Stimulated activated CD8-positive, alpha-beta memory T cell treated with anti-CD3 and anti-CD28 coated beads, Interleukin-2, amount 100 ng/mL, for 48 hours (primary cell): ENCODE data around the gene METTL24.
"Not testable (repeated sequence)": the region's sequence is repeated elsewhere in the genome, so short reads cannot be mapped to it uniquely, and the experiment has no call there.

Source experiments
- DNase-seq, 2 donors: peaks; one replicate each; pipeline ENCODE4 v3.0.0-alpha.2; 2020; ENCODE audit warnings: low read depth in 2 of 2

The METTL24 gene

DNA sequence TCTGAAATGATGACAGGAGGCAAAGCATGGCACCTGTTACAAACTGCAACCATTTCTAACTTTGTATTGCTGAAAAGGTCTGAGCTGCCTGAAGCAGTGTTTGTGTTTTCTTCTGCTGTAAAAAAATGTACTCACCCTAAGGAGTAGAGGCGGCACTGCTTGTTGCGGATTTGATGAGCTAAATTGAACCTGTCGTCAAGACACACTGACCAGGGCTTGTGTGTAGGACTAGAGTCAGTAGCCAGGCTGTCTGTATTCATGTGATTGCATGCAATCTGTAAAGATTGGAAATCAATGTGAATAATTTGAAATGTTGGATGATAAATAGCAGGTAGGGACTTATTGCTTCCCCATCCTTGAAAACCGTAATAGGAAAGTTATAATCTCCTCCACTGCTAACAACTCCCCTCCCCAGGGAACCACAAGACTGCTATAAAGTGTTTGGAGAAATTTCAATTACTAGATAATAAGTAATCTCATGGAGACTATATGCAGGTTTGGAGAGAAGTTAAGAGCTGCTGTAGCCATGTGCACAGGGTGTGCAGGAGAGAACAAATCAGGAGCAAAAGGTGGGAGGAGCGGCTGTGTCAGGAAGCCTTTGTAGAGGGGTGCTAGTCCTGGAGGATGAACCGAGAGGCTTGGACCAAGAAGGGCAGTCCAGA is 42.8 kb downstream of the METTL24 start:
- DNase-seq, result no peak

DNA sequence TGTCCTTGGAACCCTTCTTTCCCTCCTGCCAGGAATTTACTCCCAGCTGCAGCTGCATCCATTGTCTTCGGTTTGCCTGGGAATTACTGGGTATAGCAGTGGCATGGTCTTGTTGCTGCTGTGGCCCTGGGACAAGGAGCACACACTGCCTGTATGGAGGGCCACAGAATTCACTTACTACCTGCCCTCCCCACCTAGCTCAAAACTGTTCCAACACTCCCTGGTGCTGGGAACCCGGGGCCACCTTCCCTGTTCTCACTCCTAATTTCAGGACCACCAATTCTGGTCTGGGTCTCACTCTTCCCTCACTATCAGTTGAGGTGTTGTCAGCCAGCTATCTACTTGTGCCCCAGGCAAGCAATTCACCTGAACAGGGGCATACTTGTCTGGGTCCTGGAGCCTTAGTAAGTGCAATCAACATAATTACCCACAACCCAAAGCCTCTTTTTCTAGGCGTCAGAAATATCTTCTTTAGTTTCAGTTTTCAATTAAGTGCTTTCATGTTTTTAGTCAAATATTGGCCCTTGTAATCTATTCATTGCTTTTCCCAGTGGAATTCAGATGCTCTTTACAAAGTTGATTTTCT is 47.2 kb downstream of the METTL24 start:
- DNase-seq, result no peak

DNA sequence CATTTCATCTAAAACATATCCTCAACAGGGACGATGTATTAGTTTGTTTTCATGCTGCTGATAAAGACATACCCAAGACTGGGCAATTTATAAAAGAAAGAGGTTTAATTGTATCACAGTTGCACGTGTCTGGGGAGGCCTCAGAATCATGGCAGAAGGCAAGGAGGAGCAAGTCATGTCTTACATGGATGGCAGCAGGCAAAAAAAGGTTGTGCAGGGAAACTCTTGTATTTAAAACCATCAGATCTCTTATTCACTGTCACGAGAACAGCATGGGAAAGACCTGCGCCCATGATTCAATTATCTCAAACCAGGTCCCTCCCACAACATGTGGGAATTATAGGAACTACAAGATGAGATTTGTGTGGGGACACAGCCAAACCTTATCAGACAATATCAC is 48.7 kb downstream of the METTL24 start:
- not testable (repeated sequence) for DNase-seq

DNA sequence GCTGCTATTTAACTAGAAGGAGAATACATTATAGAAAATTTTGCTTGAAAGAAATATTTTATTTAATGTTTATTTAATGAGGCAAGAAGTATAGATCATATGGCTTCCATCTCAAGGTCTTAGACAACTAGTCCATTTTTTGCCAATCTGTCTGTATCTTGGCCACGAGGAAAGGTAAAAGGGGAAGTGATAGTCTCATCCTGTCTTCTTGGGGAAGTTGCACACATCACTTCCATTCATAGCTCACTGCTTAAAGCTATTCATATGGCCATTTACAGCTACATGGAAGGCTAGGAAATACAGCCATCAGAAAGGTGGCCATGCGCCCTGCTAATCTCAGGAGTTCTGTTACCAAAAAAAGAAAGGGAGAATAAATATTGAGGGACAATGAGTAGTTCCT is 50.8 kb downstream of the METTL24 start:
- no peak for DNase-seq

DNA sequence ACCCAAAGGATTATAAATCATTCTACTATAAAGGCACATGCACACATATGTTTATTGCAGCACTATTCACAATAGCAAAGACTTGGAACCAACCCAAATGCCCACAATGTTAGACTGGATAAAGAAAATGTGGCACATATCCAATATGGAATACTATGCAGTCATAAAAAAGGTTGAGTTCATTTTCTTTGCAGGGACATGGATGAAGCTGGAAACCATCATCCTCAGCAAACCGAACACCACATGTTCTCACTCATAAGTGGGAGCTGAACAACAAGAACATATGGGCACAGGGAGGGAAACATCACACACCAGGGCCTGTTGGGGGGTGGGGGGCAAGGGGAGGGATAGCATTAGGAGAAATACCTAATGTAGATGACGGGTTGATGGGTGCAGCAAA is 52.3 kb downstream of the METTL24 start:
- DNase-seq, result not testable (repeated sequence)

- not testable (repeated sequence) for DNase-seq
These were observed 54.5 kb downstream of the METTL24 start for GRCh38 chr6:110303692-110304091.

DNA sequence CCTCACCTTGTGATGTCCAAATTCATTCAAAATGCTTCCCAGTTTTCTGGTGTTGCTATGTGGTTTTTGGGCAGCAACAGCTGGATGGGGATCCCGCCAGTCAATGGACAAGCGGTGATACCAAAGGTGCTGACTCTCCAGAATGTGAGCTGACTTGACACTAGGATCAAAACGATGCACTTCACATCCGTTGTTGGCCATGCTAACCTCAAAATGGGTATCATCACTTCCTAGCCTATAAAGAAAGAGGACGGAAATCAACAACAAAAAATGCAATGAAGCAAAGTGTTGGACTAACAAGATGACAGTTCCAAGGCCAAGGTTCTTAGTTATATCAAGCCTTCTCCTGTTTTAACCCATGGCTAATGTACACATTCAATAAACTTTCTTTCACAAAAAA is 59.2 kb downstream of the METTL24 start:
- DNase-seq, result no peak

- no peak for DNase-seq
These were observed 59.7 kb downstream of the METTL24 start for GRCh38 chr6:110298411-110298810.

GRCh38 chr6:110296241-110297025 is 61.7 kb downstream of the METTL24 start:
- DNase-seq, result no peak

- no peak for DNase-seq
These were observed 62.5 kb downstream of the METTL24 start for GRCh38 chr6:110295451-110296165.

DNA sequence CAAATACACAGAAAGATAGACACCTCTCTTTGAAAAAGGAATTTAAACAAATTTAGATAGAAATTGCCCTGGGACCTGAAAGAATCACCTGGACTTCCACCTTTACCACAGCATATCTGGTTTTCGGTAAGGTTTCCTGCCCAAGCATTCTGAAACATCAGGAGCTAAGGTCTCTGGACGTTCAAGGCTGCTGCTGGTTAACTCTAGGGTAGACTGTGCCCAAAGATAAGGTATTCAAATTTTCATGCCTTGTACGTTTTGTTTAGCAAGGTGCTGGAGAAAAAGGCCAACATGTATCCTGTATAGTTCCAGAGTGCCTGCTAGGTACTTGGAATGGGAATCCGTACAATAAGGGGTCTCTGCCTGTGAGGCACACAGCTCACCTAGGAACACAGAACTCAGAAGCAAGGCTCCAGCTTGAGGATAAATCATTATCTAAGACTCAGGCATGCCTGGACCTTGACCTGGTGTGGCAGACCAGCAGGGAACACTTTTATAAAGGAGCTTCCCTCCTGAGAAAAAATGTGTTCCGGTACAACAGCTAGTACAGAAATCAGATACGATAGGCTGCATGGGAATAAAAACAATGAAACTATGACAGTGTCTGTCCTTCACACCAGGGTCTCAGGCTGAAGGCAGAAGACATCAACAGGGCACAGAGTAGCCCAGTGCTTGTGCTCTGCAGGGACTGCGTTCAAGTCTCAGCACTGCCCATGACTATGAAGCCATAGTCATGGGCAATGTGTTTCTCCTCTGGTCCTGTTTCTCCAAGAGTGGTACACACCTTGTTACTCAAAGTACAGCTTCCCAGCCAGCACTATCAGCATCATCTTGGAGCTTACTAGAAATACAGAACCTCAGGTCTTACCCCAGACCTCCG is 70.4 kb downstream of the METTL24 start:
- no peak for DNase-seq

- no peak for DNase-seq
These were observed 72.7 kb downstream of the METTL24 start for GRCh38 chr6:110285306-110286060.

GRCh38 chr6:110284855-110285254 is 73.3 kb downstream of the METTL24 start:
- no peak for DNase-seq

DNA sequence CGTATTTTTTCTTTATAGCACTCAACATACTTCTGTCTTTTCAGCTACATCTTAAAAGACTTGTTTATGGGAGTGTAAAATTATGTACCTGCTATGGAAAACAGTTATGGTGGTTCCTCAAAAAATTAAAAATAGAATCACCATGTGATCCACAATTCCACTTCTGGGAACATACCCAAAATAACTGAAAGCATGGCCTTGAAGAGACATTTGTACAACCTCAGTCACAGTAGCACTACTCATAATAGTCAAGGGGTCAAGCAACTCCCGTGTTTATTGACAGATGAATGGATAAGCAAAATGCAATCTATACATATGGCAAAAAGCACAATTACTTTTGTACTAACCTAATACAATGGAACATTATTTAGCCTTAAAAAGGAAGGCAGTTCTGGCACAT is 74.5 kb downstream of the METTL24 start:
- DNase-seq, result no peak

DNA sequence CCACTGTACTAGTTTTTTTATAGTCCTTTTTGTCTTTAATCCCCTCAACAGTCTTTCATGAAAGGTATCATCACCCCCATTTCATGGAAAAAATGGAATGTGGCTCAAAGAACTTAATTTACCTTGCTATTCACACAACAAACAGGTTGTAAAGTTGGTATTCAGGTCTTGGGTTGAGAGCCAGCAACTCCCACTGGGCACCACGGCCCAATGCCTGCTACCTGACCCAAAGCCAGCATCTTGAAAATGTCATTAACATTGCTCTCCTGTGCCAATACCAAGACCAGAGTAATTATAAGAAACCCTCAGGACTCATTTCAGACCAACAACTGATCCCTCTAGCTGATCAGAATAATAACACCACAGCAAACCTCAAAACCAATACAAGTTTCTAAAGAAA is 75.7 kb downstream of the METTL24 start:
- DNase-seq, result no peak

GRCh38 chr6:110277100-110277665 is 81.0 kb downstream of the METTL24 start:
- no peak for DNase-seq

- not testable (repeated sequence) for DNase-seq
These were observed 85.4 kb downstream of the METTL24 start for GRCh38 chr6:110272781-110273180.

GRCh38 chr6:110271732-110272022 is 86.5 kb downstream of the METTL24 start:
- DNase-seq, result no peak

GRCh38 chr6:110270165-110270564 is 88.0 kb downstream of the METTL24 start:
- DNase-seq, result no peak

DNA sequence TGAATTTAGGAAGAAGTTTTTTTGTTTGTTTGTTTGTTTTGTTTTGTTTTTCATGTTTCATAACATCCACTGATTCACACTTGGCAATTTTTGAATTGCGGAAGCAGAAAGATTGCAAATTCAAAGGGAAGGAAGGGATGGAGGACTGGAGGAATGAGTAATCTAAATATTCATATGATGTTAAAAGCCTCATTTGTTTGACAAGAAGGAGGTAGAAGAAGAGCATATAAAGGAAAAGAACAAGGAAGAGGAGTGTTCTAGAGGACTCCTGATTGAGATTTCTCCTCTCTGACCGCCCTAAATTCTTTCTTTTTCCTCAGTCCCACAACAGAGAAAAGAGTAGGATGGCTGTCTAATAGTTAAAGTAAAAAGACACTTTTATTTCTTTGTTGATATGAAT is 88.5 kb downstream of the METTL24 start:
- no peak for DNase-seq

DNA sequence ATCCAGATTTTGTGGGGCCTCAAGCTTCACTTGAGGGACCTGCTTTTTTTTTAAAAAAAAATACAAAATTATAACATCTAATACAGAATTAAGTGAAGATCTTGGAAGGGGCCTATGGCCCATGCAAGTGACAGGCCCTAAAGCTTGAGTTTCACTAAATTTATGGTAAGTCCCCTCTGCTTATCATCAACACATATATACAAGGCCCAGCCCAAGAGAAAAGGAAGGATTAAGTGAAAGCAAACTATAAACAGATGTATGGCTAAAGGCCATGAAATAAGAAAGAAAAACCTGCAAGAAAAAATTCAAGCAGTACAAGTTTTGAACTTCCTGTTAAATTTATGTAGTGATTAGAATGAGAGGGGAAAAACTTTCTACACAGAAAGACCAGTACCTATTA is 91.2 kb downstream of the METTL24 start:
- no peak for DNase-seq
